ENCODE data around the gene BATF. TPM values are rescaled to one million over a fixed set of nuclear protein-coding genes. Genes with fewer than 3 reads are reported as not detected.

BATF gene
- total RNA-seq (2022; extraction: Qiagen RNA extraction), result 0.11 TPM in 1 of 5 replicates, not detected in the others

GRCh38 chr14:75522224-75522982 lies at the start of gene BATF:
Gene BATF (plus strand): TSS chr14:75522469. CDS start chr14:75522683, 214 bp downstream.

GRCh38 chr14:75578102-75578785 lies 56.0 kb downstream of the BATF start, which contains the start of gene FLVCR2:
Gene FLVCR2 (plus strand): TSS chr14:75578620. CDS start chr14:75578973, 353 bp downstream.

Other genes with a start within 250 kb of the BATF start
- 10.7 to 15.0 TPM (median 11.4 TPM) in 5 replicates for gene FOS, start 243.6 kb upstream of the BATF start, total RNA-seq (2022; extraction: Qiagen RNA extraction)
- 25.2 to 41.7 TPM (median 34.5 TPM) in 5 replicates for gene JDP2, start 94.4 kb upstream of the BATF start, total RNA-seq (2022; extraction: Qiagen RNA extraction)
- 14.0 to 16.0 TPM (median 14.8 TPM) in 5 replicates for gene FLVCR2, start 56.2 kb downstream of the BATF start, total RNA-seq (2022; extraction: Qiagen RNA extraction)
- gene ERG28, start 138.4 kb downstream of the BATF start, total RNA-seq (2022; extraction: Qiagen RNA extraction), result 13.1 to 16.6 TPM (median 15.5 TPM) in 5 replicates
- 10.8 to 14.1 TPM (median 12.0 TPM) in 5 replicates for gene TTLL5, start 138.8 kb downstream of the BATF start, total RNA-seq (2022; extraction: Qiagen RNA extraction)